Small intestine (tissue), 7 donors: ENCODE data around the gene SCNN1A. TPM values are rescaled to one million over a fixed set of nuclear protein-coding genes. Genes with fewer than 3 reads are reported as not detected.

Experiments used
- DNase-seq, 2 donors: peaks; one replicate each; pipeline versions ENCODE4 v3.0.0 to v3.0.0-alpha.2; 2013
- FAIRE-seq: peaks from 2 replicates; lab custom pipeline; 2012; peaks lifted over from hg19 to GRCh38; lab: Jason Lieb, UNC
- H3K27ac ChIP-seq, 3 donors: one replicate each; pipeline ENCODE4 v1.5.1; 2013; ENCODE audit warnings: low read length in 2 of 3, mild to moderate bottlenecking in 2 of 3, control low read depth in 1 of 3, inconsistent platforms in 1 of 3, low read depth in 1 of 3, moderate library complexity in 1 of 3
- H3K27me3 ChIP-seq, 3 donors: one replicate each; pipeline ENCODE4 v1.6.1; 2013; ENCODE audit warnings: low read length in 3 of 3, inconsistent platforms in 1 of 3; ENCODE audit not compliant: control insufficient read depth in 3 of 3, insufficient read depth in 3 of 3
- H3K36me3 ChIP-seq, 3 donors: one replicate each; pipeline ENCODE4 v1.6.1; 2013; ENCODE audit warnings: low read length in 3 of 3, inconsistent platforms in 1 of 3, low read depth in 1 of 3, mild to moderate bottlenecking in 1 of 3, moderate library complexity in 1 of 3; ENCODE audit not compliant: control insufficient read depth in 3 of 3, insufficient read depth in 2 of 3
- H3K4me1 ChIP-seq, 3 donors: one replicate each; pipeline ENCODE4 v1.6.1; 2013; ENCODE audit warnings: low read length in 2 of 3, inconsistent platforms in 1 of 3, low read depth in 1 of 3, mild to moderate bottlenecking in 1 of 3, moderate library complexity in 1 of 3; ENCODE audit not compliant: control insufficient read depth in 3 of 3, insufficient read depth in 2 of 3
- H3K4me3 ChIP-seq, 3 donors: one replicate each; pipeline ENCODE4 v1.5.1; 2013; ENCODE audit warnings: low read length in 3 of 3, control low read depth in 1 of 3, inconsistent platforms in 1 of 3, low read depth in 1 of 3, mild to moderate bottlenecking in 1 of 3, moderate library complexity in 1 of 3
- H3K9me3 ChIP-seq, 2 donors: one replicate each; pipeline ENCODE4 v1.6.1; 2013; ENCODE audit warnings: low read depth in 1 of 2, low read length in 1 of 2; ENCODE audit not compliant: control insufficient read depth in 2 of 2, insufficient read depth in 1 of 2
- WGBS, 3 donors: extraction: QIAGEN DNeasy Blood & Tissue Kit; methylation state at CpG; one replicate each; pipeline ENCODE4 v1.1.7; 2013; 5-methylcytosine and 5-hydroxymethylcytosine counted together
- polyA plus RNA-seq, 4 donors: library from polyadenylated mRNA; stranded (reverse) in 3 of 4; unstranded in 1 of 4; fragments of 200-250 nt in 3 of 4; fragments of 120-200 nt in 1 of 4; gene quantifications; one replicate each; pipeline versions ENCODE4 v1.2.1 to v1.2.3, GENCODE V29; 2013
- donor health status: healthy with polysubstance abuse.
- donor health status: control.
- donor health status: control.
- donor health status: Bipolar disorder and iron deficiency.
- donor health status: healthy.

The SCNN1A gene
- polyA plus RNA-seq, 4 donors = 12.3 to 47.1 (median 16.6) TPM

- Histone ChIP-seq H3K27me3 (no peaks in the 10 kb centered on the region), H3K27ac (no peak overlapping the region), H3K9me3 (peaks cover 0 to 3% of the 10 kb centered on the region in 2 donors), H3K4me3 (no peak overlapping the region), H3K4me1 (no peaks in the 10 kb centered on the region), H3K36me3 (no peaks in the 10 kb centered on the region)
- no peak for FAIRE-seq
- no peak for DNase-seq
- 88 to 97% (median 95%) methylated on average over 10 of the region's 10 CpGs for WGBS, 3 donors
Observed at GRCh38 chr12:6407236-6407954, 32.0 kb upstream of the SCNN1A start.

DNA sequence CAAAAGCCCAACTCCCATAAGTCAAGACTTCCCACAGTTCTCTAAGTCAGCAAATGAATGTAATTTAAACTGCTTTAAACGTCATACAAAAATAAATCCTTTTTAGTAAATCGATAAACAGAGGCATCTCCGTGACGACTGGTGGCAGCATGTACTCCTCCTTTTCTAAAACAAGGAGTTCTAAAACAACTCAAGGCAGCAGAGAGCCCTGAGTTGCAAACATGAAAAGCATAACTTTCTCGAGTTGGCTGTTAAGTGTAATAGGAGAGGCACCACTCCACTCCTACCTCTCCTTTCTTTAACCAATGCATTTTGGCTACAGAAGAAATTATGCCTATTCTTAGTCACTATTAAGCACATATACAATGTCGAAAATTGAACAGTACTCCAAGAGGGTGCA is 30.6 kb upstream of the SCNN1A start:
- FAIRE-seq (no peak), DNase-seq (no peak)
- Histone ChIP-seq H3K9me3 (peaks cover 0 to 3% of the 10 kb centered on the region in 2 donors), H3K4me1 (no peaks in the 10 kb centered on the region), H3K36me3 (no peaks in the 10 kb centered on the region), H3K27me3 (no peaks in the 10 kb centered on the region), H3K27ac (no peak overlapping the region), H3K4me3 (no peak overlapping the region)
- WGBS, 3 donors = 74 to 80% (median 77%) methylated on average over 6 of the region's 6 CpGs

- FAIRE-seq (no peak), DNase-seq (no peak)
- WGBS, 3 donors = 81 to 88% (median 82%) methylated on average over 5 of the region's 5 CpGs
- Histone ChIP-seq H3K36me3 (no peaks in the 10 kb centered on the region), H3K4me3 (no peak overlapping the region), H3K27me3 (no peaks in the 10 kb centered on the region), H3K4me1 (peaks cover 0 to 5% (median 0%) of the 10 kb centered on the region in 3 donors), H3K9me3 (no peaks in the 10 kb centered on the region), H3K27ac (no peak overlapping the region)
Observed at GRCh38 chr12:6404390-6404789, 29.0 kb upstream of the SCNN1A start.

GRCh38 chr12:6399884-6400644 is 24.7 kb upstream of the SCNN1A start:
- H3K4me3 ChIP-seq = no peak overlapping the region
- FAIRE-seq = no peak
- no peaks in the 10 kb centered on the region for H3K9me3 ChIP-seq
- no peaks in the 10 kb centered on the region for H3K36me3 ChIP-seq
- peak; percentile 60 to 86 for DNase-seq
- H3K27me3 ChIP-seq = no peaks in the 10 kb centered on the region
- H3K27ac ChIP-seq = peak overlapping the region; percentile 27 to 33 (median 32)
- peaks cover 0 to 5% (median 0%) of the 10 kb centered on the region in 3 donors for H3K4me1 ChIP-seq
- WGBS, 3 donors = 28 to 60% (median 48%) methylated on average over 7 of the region's 7 CpGs

DNA sequence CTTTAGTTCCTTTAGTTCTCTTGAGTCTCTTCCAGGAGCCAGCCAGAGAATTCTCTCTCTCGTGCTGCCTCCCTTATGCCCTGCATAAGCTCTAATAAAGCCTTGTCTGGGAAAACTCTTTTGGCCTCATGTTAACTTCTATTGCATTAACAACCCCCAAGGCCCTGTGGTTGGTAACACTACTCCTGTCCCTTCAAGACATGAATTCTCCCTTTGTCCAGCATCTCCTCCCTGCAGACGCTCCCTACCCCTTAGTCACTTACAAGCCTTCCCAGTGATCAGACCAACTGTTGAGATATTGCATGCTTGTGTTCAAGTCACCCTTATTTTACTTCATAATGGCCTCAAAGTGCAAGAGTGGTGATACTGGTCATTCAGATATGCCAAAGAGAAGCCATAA is 20.7 kb upstream of the SCNN1A start:
- 85 to 89% (median 88%) methylated on average over 2 of the region's 2 CpGs for WGBS, 3 donors
- DNase-seq = no peak
- FAIRE-seq = no peak
- Histone ChIP-seq H3K4me1 (peaks cover 0 to 18% (median 0%) of the 10 kb centered on the region in 3 donors), H3K27ac (no peak overlapping the region), H3K36me3 (peaks cover 0 to 8% (median 1%) of the 10 kb centered on the region in 3 donors), H3K27me3 (no peaks in the 10 kb centered on the region), H3K9me3 (no peaks in the 10 kb centered on the region), H3K4me3 (no peak overlapping the region)

DNA sequence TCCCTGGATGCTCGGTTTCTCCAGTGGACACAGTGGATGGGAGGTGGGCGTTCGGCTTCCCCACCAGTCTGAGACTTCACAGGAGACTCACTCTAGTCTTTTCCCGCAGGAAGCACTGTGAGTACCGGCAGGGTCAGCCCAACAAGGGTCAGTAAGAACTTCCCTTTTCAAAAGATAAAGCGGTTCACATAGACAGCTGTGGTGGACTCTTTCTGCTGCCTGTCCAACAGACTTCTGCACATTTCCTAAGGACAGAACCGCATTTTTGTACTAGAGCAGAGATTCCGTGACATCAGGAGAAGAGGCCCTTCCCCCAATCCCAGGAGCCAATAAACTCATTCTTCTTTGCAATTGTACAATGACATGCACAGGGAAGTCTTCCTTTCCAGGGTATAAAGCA is 19.0 kb upstream of the SCNN1A start:
- no peaks in the 10 kb centered on the region for H3K27me3 ChIP-seq
- peaks cover 0 to 13% (median 0%) of the 10 kb centered on the region in 3 donors for H3K4me1 ChIP-seq
- FAIRE-seq = no peak
- peaks cover 0 to 20% (median 6%) of the 10 kb centered on the region in 3 donors for H3K36me3 ChIP-seq
- WGBS, 3 donors = 82 to 94% (median 93%) methylated on average over 8 of the region's 8 CpGs
- H3K27ac ChIP-seq = peak overlapping the region in 1 of 3 donors; percentile 20
- H3K9me3 ChIP-seq = no peaks in the 10 kb centered on the region
- no peak for DNase-seq
- no peak overlapping the region for H3K4me3 ChIP-seq

- no peaks in the 10 kb centered on the region for H3K27me3 ChIP-seq
- no peak for FAIRE-seq
- H3K36me3 ChIP-seq = peaks cover 5 to 33% (median 9%) of the 10 kb centered on the region in 3 donors
- 84 to 88% (median 88%) methylated on average over 7 of the region's 7 CpGs for WGBS, 3 donors
- H3K9me3 ChIP-seq = no peaks in the 10 kb centered on the region
- H3K4me3 ChIP-seq = no peak overlapping the region
- DNase-seq = no peak
- peaks cover 0 to 13% (median 0%) of the 10 kb centered on the region in 3 donors for H3K4me1 ChIP-seq
- H3K27ac ChIP-seq = no peak overlapping the region
Observed at GRCh38 chr12:6393109-6393508, 17.7 kb upstream of the SCNN1A start.

DNA sequence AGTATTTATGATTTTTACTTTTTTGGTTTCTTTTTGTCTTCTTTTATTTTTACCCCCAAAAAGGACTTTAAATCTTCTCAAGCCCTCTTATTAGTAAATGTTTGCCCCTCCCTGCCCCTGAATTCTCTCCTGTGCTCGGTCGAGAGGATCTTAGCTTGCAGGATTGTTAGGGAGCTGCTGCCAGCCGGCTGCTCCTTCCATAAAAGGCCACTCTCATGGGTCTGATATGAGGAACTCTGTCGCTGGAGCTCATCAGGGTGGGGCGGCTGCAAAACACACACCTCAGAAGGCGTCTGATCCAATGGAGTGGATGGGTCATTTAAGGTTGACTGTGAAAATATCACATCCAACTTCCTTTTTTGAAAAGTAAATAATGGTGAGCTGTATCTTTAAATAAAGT is 17.1 kb upstream of the SCNN1A start:
- DNase-seq (peak; percentile 83 to 91), FAIRE-seq (no peak)
- Histone ChIP-seq H3K27me3 (no peaks in the 10 kb centered on the region), H3K4me3 (no peak overlapping the region), H3K36me3 (peaks cover 8 to 39% (median 9%) of the 10 kb centered on the region in 3 donors), H3K4me1 (peaks cover 0 to 13% (median 0%) of the 10 kb centered on the region in 3 donors), H3K27ac (peak overlapping the region; percentile 65 to 86 (median 74)), H3K9me3 (no peaks in the 10 kb centered on the region)
- 10 to 32% (median 15%) methylated on average over 6 of the region's 6 CpGs for WGBS, 3 donors
